GM18526 (cell line): Measurements from ENCODE around the gene CNGA3.
A peak's percentile ranks its signal among the peaks of the same experiment; 100 is the strongest.

Experiments
- POLR2A ChIP-seq: IDR thresholded peaks from 3 replicates; pipeline ENCODE4 v1.6.1; 2011; ENCODE audit not compliant: insufficient read length; ENCODE audit errors: extremely low read depth

Gene CNGA3

DNA sequence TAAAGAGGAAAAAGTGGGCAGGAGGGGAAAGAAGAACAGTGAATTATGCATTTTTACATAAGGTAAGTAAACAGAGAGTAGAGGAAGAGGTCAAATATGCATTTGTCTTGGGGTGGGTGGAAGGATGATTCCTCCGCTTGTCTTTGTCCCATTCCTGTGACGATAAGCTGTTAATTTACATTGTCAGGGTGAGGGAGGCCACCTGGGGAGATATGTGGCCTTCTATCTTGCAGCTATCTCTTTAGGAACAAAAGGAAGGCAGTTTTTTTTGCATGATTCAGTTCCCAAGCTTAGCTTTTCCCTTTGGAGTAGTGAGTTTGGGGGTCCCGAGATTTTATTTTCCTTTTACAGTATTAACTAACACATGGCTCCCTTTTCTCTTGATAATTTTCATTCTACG is 96.2 kb downstream of the CNGA3 start:
- no peak for TF ChIP-seq POLR2A

GRCh38 chr2:98444436-98445176 is 98.3 kb downstream of the CNGA3 start, which contains the start of gene INPP4A:
Gene INPP4A, plus strand, starts transcription at chr2:98444858. Its CDS starts 75,191 bp downstream, at chr2:98520049.
- TF ChIP-seq POLR2A: peak; percentile 50

DNA sequence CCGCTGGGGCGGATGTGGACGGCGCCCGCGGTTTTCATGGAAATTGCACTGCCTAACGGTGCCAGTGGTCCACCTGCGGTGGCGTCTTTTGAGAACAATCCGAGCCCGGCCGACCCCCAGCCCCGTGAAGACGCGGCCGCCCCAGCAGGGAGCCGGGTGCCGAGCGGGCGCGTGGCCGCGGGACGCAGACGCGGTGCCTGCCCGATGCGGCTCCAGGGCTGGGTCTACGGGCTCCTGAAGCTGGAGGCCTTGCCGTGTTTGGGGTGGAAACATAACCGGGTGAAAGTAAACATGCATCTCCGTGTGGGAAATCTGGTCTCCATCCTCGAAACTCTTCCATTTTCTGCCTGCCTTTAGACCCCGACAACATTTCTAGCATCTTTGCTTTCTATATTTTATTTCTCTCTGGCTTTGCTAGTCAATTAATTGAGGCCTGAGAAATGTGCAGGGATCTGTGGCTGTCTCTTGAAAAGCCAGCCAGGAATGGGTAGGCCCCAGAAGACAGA is 99.0 kb downstream of the CNGA3 start:
- no peak for TF ChIP-seq POLR2A

DNA sequence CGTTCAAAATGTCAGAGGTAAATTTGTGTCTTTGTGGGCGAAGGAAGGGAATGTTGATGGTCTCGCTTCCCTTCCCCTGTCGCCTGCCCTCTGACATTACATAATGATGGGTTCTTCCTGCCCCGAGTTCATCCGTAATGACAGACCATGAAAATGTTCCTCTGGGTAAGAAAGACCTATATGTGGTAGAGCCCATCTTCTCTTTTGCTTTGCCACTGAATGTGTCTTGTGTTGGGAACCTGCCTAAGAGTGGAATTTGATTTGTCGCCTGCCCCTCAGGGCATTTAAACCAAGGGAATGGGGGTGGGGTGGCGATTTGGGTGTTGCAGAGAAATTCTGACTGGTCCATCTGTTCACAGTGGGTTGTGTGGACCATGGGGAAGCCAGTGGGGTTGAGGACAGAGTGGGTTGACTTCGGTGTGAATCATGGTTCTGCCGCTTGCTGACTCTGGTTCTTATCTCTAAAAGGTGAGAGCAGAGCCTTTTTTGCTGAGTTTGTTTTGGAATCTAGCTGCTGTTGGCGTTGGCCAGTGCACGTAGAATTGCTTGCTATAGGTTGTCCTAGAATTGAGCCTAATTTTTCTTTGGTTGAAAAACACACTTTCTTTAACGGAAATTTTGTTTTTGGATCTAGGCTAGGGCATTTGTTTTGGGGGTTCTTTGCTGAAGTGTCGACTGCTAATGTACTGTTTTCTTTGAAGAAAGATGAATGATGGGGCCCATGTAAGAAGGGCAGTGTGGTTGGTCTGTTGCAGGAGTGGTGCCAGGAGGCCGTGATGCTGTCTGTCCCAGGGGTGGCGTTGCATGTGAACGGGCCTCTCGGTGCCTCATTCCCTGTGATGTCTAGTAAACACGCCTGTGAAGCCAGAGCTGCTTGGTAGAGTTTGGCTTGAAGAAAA is 99.7 kb downstream of the CNGA3 start:
- no peak for TF ChIP-seq POLR2A

GRCh38 chr2:98446850-98447249 is 100.6 kb downstream of the CNGA3 start:
- TF ChIP-seq POLR2A: no peak
